ENCODE data around the gene ANXA7. TPM values are rescaled to one million over a fixed set of nuclear protein-coding genes. Genes with fewer than 3 reads are reported as not detected.

ANXA7 gene
- 119 TPM for total RNA-seq

DNA sequence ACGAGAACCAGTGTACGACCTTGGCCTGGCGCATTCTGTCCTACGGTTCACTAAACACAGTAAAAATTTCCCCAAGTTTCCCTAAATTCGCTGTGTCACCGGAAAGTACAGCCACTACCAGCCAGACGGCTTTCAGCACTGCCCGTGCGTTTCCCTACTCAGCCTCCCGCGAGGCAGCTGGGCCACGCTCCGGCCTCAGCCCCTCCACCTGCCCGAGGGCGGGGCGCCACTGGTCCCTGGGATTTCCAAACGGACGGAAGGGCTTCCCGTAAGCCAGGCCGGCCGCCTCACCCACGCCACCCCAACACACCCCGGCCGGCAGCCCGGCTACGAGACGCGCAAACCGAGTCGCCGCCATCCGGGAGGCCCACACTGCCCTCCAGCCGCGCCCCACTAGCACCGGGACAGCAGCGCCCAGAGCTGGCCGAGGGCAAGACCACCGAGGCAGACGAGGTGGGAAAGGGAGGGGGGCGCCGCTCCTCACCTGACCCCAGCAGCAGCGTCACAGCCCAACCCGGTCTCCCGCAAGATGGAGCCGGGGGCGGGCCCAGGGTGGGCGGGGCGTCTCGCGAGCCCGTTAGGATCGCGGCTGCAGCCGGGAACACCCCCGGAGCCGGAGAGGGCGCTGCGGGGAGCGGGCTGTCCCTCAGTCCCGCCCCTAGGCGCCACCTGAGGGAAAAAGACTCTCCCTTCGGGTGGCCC is at the start of gene ANXA7:
Gene ANXA7, minus strand, starts transcription at position 531 of the 702 bp plus-strand sequence. CDS start 13,202 bp downstream, outside the sequence.
- DNase-seq (ENCODE audit: low spot score), result peak; percentile 93

DNA sequence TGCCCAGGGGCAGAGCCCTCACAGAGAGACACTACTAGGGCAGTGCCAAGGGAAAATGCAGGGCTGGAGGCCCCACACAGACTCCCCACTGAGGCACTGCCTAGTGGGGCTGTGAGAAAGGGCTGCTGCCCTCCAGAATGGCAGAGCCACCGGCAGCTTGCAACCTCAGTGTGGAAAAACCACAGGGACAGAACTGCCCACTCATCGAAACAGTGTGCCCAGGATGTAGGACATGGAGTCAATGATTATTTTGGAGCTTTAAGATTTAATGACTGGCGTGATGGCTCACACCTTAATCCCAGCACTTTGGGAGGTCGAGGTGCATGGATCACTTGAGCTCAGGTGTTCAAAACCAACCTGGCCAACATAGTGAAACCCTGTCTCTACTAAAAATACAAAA is 47.0 kb upstream of the ANXA7 start:
- no peak for DNase-seq (ENCODE audit: low spot score)

DNA sequence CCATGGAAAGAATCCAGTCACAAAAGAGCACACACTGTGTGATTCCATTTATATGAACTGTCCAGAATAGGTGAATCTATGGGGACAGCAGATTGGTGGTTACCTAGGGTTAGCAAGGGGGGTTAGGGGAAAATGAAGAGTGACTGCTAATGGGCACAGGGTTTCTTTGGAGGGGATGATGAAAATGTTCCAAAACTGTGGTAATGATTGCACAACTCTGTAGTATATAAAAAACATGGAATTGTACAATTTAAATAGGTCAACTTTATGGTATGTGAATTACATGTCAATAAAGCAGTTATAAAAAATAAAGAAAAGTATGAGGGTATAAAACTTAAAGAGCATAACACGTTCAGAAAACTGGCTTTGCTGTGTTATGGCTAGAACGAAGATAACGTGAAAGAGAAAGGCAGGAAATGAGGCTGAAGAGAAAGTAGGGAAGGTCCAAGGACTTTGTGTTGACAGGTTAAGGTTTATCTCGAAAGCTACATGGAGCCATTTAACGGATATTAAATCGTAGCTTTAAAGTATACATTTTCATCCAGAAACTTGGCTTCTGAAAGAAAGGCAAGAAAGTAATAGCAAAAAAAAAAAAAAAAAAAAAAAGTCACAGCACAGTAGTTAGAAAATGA is 45.9 kb upstream of the ANXA7 start:
- no peak for DNase-seq (ENCODE audit: low spot score)

DNA sequence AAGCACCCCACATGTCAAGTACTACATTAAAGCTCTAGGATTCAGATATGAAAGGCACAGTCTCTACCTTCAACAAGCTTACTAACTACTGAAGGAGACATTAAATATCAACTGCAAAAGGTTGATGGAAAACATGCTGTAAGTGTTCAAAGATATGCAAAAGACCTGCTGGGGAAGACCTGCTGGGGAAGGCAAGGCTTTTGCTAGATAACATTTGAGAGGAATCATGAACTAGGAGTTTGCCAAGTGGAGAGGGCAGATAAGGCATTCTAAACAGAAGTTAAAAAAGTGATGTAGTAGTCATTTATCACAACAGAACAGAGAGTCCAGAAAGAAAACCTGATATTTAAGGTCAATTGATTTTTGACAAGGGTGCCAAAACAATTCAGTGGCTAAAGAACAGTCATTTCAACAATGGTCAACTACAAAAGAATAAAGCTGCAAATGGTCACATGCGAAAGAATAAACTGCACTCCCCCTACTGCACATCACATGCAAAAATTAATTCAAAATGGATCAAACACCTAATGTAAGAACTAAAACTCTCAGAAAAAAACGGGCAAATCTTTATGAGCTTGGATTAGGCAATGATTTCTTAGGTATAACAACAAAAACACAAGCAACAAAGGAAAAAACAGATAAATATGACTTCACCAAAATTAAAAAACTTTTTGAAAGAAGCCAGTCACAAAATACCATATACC is 42.5 kb upstream of the ANXA7 start:
- no peak for DNase-seq (ENCODE audit: low spot score)

DNA sequence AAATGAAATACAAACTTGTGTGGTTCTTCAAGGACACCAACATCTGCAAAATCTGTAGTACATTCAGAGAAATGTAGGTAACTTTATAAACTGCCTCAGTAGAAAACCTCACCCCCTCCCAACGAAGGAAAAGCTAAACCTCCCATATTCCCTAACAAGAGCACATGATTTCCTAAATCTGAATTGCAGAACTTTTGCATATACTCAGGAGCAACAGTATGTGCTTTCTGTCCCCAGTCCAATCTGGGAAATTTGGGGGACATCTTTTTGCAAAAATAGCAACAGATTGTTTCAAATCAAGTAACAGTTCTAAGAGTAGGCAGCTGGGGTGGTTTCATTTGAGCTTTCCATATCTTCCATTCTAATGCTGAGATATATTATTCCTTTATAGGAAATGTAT is 35.3 kb upstream of the ANXA7 start:
- DNase-seq (ENCODE audit: low spot score), result no peak

DNA sequence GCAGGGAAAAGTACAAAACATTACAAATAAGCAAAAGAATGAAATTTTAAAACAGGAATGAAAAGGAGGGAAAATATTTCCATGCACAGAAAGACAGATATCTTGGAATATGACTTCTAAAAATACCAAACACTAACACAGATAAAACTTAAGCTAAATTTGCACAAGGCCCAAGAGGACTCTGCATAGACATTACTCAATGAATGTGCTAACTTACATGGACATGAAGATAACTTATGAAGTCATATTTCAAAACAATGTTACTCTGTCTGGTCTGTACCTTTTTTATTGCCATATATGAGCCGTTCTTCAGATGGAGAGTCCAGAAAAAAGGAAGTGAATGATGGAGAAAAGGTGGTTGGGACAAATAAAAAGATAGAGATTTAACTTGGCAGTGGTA is 34.5 kb upstream of the ANXA7 start:
- DNase-seq (ENCODE audit: low spot score), result no peak

DNA sequence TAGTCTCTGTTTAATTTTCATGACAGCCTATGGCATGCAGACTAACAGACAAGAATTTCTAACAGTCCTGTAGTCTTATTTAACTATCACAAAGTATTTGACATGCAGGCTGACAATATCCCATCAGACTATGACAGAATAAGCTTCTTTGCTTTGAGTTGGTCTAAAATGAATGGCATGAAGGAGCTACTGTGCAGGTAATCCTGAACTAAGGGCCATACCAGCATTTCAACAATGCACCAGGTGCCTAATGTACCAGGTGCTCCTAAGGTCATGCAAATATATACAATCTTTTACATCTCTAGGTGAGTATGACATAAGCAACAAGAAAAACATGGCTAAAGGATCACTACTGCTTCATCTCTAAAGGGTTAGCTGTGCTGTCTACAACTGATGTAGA is 33.1 kb upstream of the ANXA7 start:
- no peak for DNase-seq (ENCODE audit: low spot score)

DNA sequence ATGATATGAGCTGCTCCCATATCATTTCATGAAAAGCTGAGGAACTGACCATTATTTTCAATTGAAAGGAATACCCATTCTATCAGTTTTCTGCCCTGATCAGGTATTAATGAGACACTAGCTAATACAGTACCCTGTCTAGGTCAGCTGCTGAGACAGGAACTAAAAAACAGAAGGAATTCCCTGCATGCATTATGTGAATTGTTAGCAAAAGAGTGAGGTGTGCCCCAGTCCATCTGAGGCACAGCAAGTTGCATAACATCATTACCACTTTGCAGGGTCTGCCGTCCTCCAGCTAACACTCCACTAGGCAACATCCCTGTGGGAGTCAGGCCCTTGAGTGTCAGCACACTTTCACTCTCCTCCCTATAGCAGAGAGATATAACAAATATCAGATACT is 30.6 kb upstream of the ANXA7 start:
- DNase-seq (ENCODE audit: low spot score), result no peak

DNA sequence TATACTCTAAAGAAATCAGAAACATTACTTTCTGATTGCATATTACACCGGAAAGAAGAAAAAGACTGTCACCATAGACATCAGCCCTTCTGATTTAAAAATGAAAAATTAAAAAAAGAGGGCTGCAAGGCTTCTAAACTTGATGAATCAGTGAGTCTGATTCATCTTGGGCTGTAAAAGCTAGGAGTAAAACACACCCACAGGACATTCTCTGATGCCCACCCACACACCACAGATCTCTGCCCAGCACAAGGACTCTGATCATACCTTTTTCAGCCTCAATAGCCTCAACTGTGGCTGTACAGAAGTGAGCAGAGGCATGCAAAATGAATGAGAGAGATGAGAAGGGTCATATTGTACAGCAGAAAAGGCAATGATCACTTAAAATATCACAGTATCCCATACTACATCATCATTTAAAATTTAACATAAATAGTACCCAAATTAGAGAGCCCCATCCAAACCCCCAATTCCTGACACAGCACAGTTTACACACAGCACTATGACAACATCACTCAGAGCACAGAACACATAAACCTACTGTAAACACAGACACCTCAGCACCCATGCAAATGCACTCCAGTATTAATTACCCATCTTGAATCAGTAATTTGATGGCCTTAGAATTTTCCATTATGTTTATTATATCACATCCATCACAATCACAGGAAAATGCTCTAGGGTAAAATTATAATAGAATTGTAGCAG is 25.9 kb upstream of the ANXA7 start:
- no peak for DNase-seq (ENCODE audit: low spot score)

DNA sequence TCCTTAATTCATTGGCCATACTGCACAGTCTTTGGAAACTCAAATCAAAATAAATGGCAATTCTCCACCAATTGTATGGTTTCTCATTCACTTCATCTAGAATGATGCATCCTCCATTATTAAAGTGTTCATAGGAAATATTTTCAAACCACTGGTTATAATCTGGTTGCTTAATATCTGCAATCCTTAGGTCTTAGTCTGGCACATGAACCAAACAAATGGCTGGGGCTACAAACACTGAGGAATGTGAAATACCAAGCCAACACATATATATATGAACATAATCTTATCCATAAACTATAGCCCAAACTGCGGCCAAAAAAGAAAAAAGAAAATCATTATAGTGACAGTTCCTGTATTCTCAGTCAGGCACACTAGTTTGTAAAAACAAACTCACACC is 25.2 kb upstream of the ANXA7 start:
- no peak for DNase-seq (ENCODE audit: low spot score)

DNA sequence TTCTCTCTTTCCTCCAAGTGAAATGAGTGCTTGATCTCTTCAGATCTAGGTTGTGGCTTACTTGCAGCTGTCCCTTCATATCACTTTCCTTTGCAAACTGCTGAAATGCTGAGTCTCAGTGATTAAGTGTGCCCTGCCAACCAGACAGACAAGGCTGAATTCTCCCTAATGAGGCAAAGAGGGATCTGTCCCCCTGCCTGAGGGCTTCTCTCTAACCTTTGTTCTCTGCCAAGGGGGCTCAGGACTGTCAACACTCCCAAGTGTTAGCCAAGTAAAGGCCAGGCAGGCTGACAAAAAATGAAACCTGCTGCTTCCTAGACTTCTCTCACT is 19.6 kb upstream of the ANXA7 start, which contains the start of gene MSS51:
Gene MSS51, minus strand, starts transcription at position 24 of the 330 bp plus-strand sequence. CDS start 5,277 bp downstream, outside the sequence.
- DNase-seq (ENCODE audit: low spot score), result no peak

DNA sequence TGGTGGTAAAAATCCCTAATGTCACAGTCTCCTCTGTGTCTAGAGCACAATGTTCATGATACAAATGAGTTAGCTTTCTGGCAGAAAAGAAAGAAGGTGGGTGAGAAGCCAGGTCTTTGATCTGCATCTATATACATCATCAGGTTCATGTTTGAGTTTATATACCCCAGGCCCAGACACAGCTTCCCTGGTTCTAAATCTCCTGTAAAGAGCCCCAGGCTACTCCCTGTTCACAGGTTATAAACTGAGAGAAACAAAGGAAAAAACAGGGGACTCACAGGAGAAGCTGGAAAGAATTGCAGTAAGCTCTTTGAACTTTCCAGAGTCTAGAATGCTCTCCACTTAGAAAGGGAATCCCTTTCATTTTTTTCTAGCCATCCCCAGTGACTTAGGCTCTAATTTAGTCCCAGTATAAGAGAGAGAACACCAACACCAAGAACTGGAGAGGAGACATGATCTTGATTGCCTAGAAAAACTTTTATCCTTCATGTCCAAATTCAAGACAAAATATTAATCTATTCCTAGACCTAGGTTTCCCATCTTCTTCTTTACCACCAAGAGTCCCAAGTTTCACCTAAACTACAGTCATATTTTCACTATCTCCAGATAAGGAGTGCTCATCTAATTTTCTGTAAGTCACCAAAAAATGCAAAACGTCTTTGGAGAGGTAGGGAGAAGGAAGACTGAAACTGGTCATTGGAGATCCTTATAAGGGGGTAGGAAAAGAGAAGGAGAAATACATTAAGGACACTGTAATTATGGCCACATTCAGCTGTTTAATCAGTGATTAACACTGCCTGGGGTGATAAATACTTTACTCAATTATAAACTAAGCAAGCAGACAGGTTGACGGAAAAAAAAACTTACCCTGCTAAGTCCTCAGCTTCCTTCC is 19.0 kb upstream of the ANXA7 start:
- no peak for DNase-seq (ENCODE audit: low spot score)

DNA sequence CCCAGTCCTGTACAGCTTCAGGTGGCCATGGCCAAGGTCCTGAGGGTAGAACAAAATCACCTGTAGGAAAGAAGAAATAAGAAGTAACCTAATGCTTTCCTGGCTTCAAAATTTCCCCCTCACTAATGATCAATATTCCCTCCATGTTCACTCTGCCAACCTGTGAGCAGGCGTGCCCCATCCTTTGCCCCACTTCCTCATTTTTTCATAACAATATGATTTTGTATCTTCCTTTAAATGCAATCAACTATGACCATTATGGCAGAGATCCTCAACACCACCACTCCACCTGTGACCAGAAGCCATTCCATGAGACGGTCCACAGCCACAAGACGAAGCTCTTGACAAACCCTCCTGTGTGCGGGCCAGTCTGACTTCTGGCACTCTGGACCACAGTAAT is 12.5 kb upstream of the ANXA7 start:
- DNase-seq (ENCODE audit: low spot score), result no peak

DNA sequence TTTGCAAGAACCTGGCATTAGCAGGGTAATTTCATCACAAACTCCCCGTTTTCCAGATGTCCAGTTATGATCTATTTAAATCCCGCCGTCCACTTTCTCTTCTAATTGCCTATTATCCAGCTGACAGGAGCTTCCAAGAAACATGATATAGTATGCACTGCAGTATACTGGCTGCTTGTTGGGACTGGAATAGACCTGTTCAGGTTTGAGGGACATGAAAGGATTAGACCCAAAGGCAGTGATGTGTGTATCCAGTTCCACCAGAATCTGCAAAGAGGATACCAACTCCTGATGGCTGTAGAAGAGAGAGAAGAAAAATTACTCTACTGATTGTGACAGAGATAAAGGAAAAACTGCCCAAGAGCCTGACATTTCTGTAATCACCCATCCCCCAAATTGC is 10.6 kb upstream of the ANXA7 start:
- DNase-seq (ENCODE audit: low spot score), result no peak

DNA sequence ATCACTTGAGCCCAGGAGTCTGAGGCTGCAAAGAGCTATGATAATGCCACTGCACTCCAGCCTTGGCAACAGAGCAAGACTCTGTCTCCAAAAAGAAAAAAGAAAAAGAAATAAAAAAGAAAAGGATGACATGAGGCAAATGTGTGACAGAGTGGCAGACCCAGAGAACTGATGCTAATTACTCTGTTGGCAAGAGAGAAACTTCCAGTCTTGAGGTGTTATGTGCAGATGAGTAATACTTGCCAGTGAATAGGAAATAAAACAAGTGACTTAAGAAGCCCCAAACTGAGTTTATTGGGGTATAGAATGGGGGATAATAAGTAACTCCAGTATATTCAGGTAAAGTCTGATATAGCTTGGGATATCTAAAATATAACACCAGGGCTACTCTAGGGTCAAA is 9.5 kb upstream of the ANXA7 start:
- DNase-seq (ENCODE audit: low spot score), result no peak

DNA sequence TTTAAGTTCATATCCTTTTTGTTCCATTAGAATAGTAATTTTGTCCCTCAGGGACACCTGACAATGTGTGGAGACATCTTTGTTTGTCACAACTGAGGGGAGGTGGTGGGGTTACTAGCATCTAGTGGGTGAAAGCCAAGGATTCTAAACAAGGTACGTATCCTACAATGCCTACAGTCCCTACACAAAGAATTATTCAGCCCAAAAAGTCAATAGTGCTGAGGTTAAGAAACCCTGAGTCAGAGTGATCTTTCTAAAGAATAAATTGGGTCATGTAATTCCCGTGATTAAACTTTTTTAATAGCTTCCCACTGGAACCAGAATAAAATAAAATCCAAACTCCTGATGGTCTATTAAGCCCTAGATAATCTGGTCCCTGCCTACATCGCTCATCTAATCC is 2.7 kb upstream of the ANXA7 start:
- DNase-seq (ENCODE audit: low spot score), result no peak

DNA sequence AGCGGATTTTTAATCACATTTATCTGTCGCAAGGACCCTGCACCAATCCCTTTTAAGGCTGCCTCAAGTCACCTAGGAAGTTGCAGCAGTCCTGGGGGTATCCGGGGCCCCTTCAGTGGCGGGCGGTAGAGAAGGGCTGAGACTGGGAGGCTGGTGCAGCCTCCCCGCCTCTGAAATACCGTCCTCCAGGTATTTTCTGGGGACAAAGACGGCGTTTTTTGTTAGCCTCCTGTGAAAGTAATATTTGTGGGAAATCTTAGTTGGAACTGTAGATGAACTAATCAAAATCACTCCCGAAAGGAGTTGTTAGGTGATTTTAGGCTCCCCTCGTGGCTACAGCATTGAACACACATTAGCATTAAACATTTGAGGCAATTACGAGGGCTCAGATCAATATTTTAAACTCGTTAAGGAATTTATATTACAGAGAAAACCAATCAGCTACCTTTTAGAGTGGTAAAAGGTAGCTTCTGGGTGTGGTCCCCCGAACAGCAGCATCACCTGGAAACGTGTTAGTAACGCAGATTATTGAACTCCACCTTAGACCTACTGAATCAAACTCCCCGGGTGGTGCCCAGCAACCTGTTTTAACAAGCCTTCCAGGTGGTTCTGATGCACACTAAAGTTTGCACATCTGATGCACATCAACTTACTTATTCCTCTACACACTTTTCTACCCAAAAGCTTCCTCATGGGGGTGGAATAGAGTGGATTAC is 530 bp upstream of the ANXA7 start:
- DNase-seq (ENCODE audit: low spot score), result no peak

DNA sequence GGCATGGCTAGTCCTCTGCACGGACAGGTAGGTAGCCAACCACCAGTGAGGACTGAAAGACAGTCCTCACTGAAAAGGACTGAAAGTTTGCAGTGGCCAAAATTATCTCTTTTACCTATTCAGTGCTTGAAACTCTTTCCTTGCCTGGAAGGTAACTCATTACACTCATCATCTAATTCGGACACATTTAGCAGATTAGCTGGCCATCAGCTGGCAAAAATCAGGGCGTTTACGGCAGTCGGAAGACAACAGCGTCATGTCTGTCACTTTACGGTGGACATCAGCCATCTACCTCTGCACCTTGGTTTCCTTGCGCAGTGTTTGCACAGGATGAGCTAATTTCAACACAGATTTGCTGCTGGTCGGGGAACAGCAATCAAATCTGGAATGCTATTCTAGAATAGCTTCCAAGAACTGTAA is 740 bp downstream of the ANXA7 start:
- peak; percentile 21 for DNase-seq (ENCODE audit: low spot score)

DNA sequence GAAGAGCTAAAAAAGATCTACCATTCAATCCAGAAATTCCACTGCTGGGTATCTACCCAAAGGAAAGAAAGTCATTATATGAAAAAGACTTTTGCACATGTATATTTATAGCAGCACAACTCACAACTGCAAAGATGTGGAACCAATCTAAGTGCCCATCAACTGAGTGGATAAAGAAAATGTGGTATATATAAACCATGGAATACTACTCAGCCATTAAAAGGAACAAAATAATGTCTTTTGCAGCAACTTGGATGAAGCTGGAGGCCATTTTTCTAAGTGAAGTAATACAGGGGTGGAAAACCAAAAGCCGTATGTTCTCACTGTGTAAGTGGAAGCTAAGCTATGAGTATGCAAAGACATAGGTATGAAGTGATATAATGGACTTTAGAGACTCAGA is 3.0 kb downstream of the ANXA7 start:
- DNase-seq (ENCODE audit: low spot score), result no peak

DNA sequence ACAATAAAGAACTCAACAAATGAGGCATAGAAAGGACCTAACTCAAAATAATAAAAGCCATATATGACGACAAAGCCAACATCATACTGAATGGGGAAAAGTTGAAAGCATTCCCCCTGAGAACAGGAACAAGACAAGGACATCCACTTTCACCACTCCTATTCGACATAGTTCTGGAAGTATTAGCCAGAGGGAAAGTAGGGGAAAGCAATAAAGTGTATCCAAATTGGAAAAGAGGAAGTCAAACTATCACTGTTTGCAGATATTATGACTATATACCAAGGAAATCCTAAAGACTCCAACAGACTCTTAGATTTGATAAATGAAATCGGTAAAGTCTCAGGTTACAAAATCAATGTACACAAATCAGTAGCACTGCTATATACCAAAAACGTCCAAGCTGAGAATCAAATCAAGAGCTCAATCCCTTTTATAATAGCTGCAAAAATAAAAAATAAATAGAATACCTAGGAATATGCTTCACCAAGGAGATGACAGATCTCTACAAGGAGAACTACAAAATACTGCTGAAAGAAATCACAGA is 4.8 kb downstream of the ANXA7 start:
- no peak for DNase-seq (ENCODE audit: low spot score)

DNA sequence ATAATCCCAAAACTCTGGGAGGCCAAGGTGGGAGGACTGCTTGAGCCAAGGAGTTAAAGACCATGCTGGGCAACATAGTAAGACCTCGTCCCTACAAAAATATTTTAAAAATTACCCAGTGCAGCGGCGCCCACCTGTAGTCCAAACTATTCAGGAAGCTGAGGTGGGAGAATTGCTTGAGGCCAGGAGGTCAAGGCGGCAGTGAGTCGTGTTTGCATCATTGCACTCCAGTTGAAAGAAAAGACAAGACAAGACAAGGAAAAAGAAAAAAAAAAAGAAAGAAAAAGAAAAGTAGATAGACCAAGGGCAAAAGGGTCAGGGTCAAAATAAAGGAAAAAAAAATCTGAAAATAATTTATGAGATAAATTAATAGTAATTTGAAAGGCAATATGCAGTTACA is 5.8 kb downstream of the ANXA7 start:
- DNase-seq (ENCODE audit: low spot score), result no peak
